Mesenchymal stem cell (in vitro differentiated cells and primary cell): ENCODE measurements around the gene RANBP17.
A peak's percentile ranks its signal among the peaks of the same experiment; 100 is the strongest.

Experiments used
- DNase-seq: peaks from one replicate; pipeline ENCODE4 v3.0.0-alpha.2; 2013
- H2AFZ ChIP-seq: one replicate; pipeline ENCODE4 v1.6.1; 2013; ENCODE audit warnings: low read depth, mild to moderate bottlenecking, control low read depth, inconsistent platforms, low read length, moderate library complexity
- H2AK5ac ChIP-seq: 2 replicates; pipeline ENCODE4 v1.6.1; 2013; ENCODE audit warnings: low read length, moderate library complexity, mild to moderate bottlenecking, inconsistent platforms; ENCODE audit not compliant: severe bottlenecking
- H2BK120ac ChIP-seq: one replicate; pipeline ENCODE4 v1.6.1; 2013; ENCODE audit warnings: low read depth, mild to moderate bottlenecking, inconsistent platforms, low read length, moderate library complexity
- H2BK12ac ChIP-seq, 2 experiments: one replicate each; pipeline ENCODE4 v1.6.1; 2013; ENCODE audit warnings: inconsistent platforms in 2 of 2, low read length in 2 of 2, mild to moderate bottlenecking in 2 of 2, moderate library complexity in 2 of 2, control low read depth in 1 of 2
- H2BK15ac ChIP-seq: one replicate; pipeline ENCODE4 v1.6.1; 2013; ENCODE audit warnings: mild to moderate bottlenecking, low read depth, inconsistent platforms; ENCODE audit not compliant: poor library complexity, severe bottlenecking
- H2BK5ac ChIP-seq: 2 replicates; pipeline ENCODE4 v1.6.1; 2013; ENCODE audit warnings: low read depth, mild to moderate bottlenecking, low read length, control low read depth, inconsistent platforms; ENCODE audit not compliant: poor library complexity, severe bottlenecking
- H3K14ac ChIP-seq, 2 experiments: one replicate each; pipeline ENCODE4 v1.6.1; 2013; ENCODE audit warnings: inconsistent platforms in 2 of 2, low read length in 2 of 2, control low read depth in 1 of 2, mild to moderate bottlenecking in 1 of 2, moderate library complexity in 1 of 2
- H3K18ac ChIP-seq, 2 experiments: one replicate each; pipeline ENCODE4 v1.6.1; 2013; ENCODE audit warnings: inconsistent platforms in 2 of 2, low read length in 2 of 2, control low read depth in 1 of 2, low read depth in 1 of 2, mild to moderate bottlenecking in 1 of 2
- H3K23ac ChIP-seq, 2 experiments: one replicate each; pipeline ENCODE4 v1.6.1; 2013; ENCODE audit warnings: inconsistent platforms in 2 of 2, low read length in 2 of 2, mild to moderate bottlenecking in 2 of 2, moderate library complexity in 2 of 2, control low read depth in 1 of 2
- H3K27ac ChIP-seq: 2 replicates; pipeline ENCODE4 v1.5.1; 2013; ENCODE audit warnings: mild to moderate bottlenecking, moderate library complexity, low read length, control low read depth, inconsistent platforms; ENCODE audit not compliant: poor library complexity, severe bottlenecking
- H3K27me3 ChIP-seq, 2 experiments: 2 replicates each; pipeline versions ENCODE4 v1.6.1 to v1.7.0; 2013; ENCODE audit warnings: low read length in 2 of 2, mild to moderate bottlenecking in 2 of 2, moderate library complexity in 2 of 2, control low read depth in 1 of 2, inconsistent platforms in 1 of 2; ENCODE audit not compliant: control insufficient read depth in 1 of 2, insufficient read depth in 1 of 2
- H3K36me3 ChIP-seq, 2 experiments: 2 replicates each; pipeline versions ENCODE4 v1.6.1 to v1.7.0; 2013; ENCODE audit warnings: low read length in 2 of 2, control low read depth in 1 of 2, inconsistent platforms in 1 of 2, low read depth in 1 of 2, mild to moderate bottlenecking in 1 of 2; ENCODE audit not compliant: insufficient read depth in 2 of 2, control insufficient read depth in 1 of 2
- H3K4ac ChIP-seq, 2 experiments: one replicate each; pipeline ENCODE4 v1.6.1; 2013; ENCODE audit warnings: inconsistent platforms in 2 of 2, low read length in 2 of 2, mild to moderate bottlenecking in 2 of 2, moderate library complexity in 2 of 2, control low read depth in 1 of 2, low read depth in 1 of 2
- H3K4me1 ChIP-seq: 2 replicates; pipeline ENCODE4 v1.6.1; 2013; ENCODE audit warnings: low read depth, low read length, control low read depth; ENCODE audit not compliant: control insufficient read depth, insufficient read depth
- H3K4me2 ChIP-seq: 2 replicates; pipeline ENCODE4 v1.6.1; 2013; ENCODE audit warnings: low read length, mild to moderate bottlenecking, inconsistent platforms; ENCODE audit not compliant: poor library complexity, severe bottlenecking
- H3K4me3 ChIP-seq, 2 experiments: 2 replicates each; pipeline versions ENCODE4 v1.5.1 to v1.7.0; 2013; ENCODE audit warnings: low read length in 2 of 2, mild to moderate bottlenecking in 2 of 2, control low read depth in 1 of 2, low read depth in 1 of 2; ENCODE audit not compliant: insufficient read depth in 1 of 2
- H3K79me1 ChIP-seq: replicated peaks from 2 replicates; pipeline ENCODE4 v1.6.1; 2013; ENCODE audit warnings: mild to moderate bottlenecking, control low read depth, low read length, inconsistent platforms; ENCODE audit not compliant: poor library complexity, severe bottlenecking
- H3K9ac ChIP-seq: 2 replicates; pipeline ENCODE4 v1.7.0; 2013; ENCODE audit warnings: mild to moderate bottlenecking, low read length, moderate library complexity
- H3K9me3 ChIP-seq: 2 replicates; pipeline ENCODE4 v1.7.0; 2013; ENCODE audit warnings: mild to moderate bottlenecking, low read length; ENCODE audit not compliant: control insufficient read depth
- H4K8ac ChIP-seq: one replicate; pipeline ENCODE4 v1.6.1; 2013; ENCODE audit warnings: inconsistent platforms, mild to moderate bottlenecking, low read length, moderate library complexity
- H4K91ac ChIP-seq: one replicate; pipeline ENCODE4 v1.6.1; 2013; ENCODE audit warnings: mild to moderate bottlenecking, low read length, inconsistent platforms
- WGBS: methylation state at CpG from one replicate; pipeline ENCODE4 v1.1.7; 2013; ENCODE audit warnings: mixed read lengths; 5-methylcytosine and 5-hydroxymethylcytosine counted together

RANBP17 gene

DNA sequence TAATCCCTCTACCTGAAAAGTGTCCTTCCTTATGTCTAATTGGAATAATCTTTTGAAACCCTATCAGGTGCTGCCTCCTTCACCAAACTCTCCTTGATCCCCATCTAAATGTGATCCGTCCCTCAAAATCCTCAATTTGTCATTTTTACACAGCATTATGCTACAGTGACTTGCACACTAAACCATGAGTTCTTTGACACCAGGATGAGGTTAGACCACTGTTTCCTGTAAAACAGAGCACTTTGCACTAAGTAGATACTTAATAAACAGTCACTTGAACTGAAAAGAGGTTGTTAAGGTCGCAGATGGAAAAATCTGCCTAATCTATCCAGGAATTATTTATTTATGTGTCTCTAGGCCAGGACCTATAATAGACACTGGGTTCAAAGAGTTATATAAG, 403.0 kb downstream of the RANBP17 start:
- no peaks in the 10 kb centered on the region for H3K79me1 ChIP-seq
- no peak overlapping the region for H3K9ac ChIP-seq
- H3K4me2 ChIP-seq, result no peak overlapping the region
- DNase-seq, result no peak
- H2BK120ac ChIP-seq, result no peak overlapping the region
- no peak overlapping the region for H3K4ac ChIP-seq
- no peak overlapping the region for H3K23ac ChIP-seq
- H2BK12ac ChIP-seq, result no peak overlapping the region
- no peak overlapping the region for H3K27ac ChIP-seq
- no peak overlapping the region for H2AK5ac ChIP-seq
- no peak overlapping the region for H4K8ac ChIP-seq
- H2BK5ac ChIP-seq, result no peak overlapping the region
- H3K4me1 ChIP-seq, result peaks cover 2% of the 10 kb centered on the region
- WGBS, result 100% methylated on average over 1 of the region's 2 CpGs
- no peaks in the 10 kb centered on the region for H3K9me3 ChIP-seq
- H3K27me3 ChIP-seq, result no peaks in the 10 kb centered on the region
- H3K18ac ChIP-seq, result no peak overlapping the region
- H3K4me3 ChIP-seq, result no peak overlapping the region
- H2BK15ac ChIP-seq, result no peak overlapping the region
- no peak overlapping the region for H2AFZ ChIP-seq
- H3K14ac ChIP-seq, result no peak overlapping the region
- H4K91ac ChIP-seq, result no peak overlapping the region
- no peaks in the 10 kb centered on the region for H3K36me3 ChIP-seq

GRCh38 chr5:171268700-171269620, 407.1 kb downstream of the RANBP17 start:
- Histone ChIP-seq H2BK120ac (no peak overlapping the region), H2BK15ac (no peak overlapping the region), H3K27me3 (no peaks in the 10 kb centered on the region), H3K4ac (no peak overlapping the region), H3K18ac (no peak overlapping the region), H3K4me3 (no peak overlapping the region), H4K91ac (no peak overlapping the region), H3K79me1 (no peaks in the 10 kb centered on the region), H3K9me3 (no peaks in the 10 kb centered on the region), H2BK12ac (no peak overlapping the region), H3K36me3 (no peaks in the 10 kb centered on the region), H2AK5ac (no peak overlapping the region), H4K8ac (no peak overlapping the region), H3K14ac (no peak overlapping the region), H2AFZ (no peak overlapping the region), H3K9ac (no peak overlapping the region), H3K4me1 (peaks cover 2% of the 10 kb centered on the region), H3K27ac (peak overlapping the region; percentile 73), H3K4me2 (peak overlapping the region; percentile 36), H3K23ac (no peak overlapping the region), H2BK5ac (peak overlapping the region; percentile 8)
- WGBS, result 97% methylated on average over 6 of the region's 7 CpGs
- no peak for DNase-seq

GRCh38 chr5:171269717-171270116, 407.9 kb downstream of the RANBP17 start:
- Histone ChIP-seq H3K27me3 (no peaks in the 10 kb centered on the region), H3K9me3 (no peaks in the 10 kb centered on the region), H2BK120ac (no peak overlapping the region), H3K23ac (no peak overlapping the region), H4K8ac (no peak overlapping the region), H3K4me2 (no peak overlapping the region), H2BK15ac (no peak overlapping the region), H3K36me3 (no peaks in the 10 kb centered on the region), H3K4ac (no peak overlapping the region), H3K4me3 (no peak overlapping the region), H3K4me1 (peaks cover 2% of the 10 kb centered on the region), H3K27ac (peak overlapping the region; percentile 91), H2BK12ac (no peak overlapping the region), H3K14ac (no peak overlapping the region), H4K91ac (no peak overlapping the region), H2BK5ac (no peak overlapping the region), H2AK5ac (no peak overlapping the region), H3K79me1 (no peaks in the 10 kb centered on the region), H2AFZ (no peak overlapping the region), H3K9ac (no peak overlapping the region), H3K18ac (no peak overlapping the region)
- 79% methylated on average over 1 of the region's 2 CpGs for WGBS
- peak; percentile 81 for DNase-seq

GRCh38 chr5:171270136-171270535, 408.3 kb downstream of the RANBP17 start:
- no peaks in the 10 kb centered on the region for H3K79me1 ChIP-seq
- no peak overlapping the region for H3K4me2 ChIP-seq
- no peak overlapping the region for H2BK120ac ChIP-seq
- H3K4me3 ChIP-seq, result no peak overlapping the region
- no peak overlapping the region for H3K23ac ChIP-seq
- peak; percentile 42 for DNase-seq
- H3K27ac ChIP-seq, result peak overlapping the region; percentile 91
- no peak overlapping the region for H2BK15ac ChIP-seq
- H2AFZ ChIP-seq, result no peak overlapping the region
- H3K18ac ChIP-seq, result no peak overlapping the region
- no peak overlapping the region for H3K9ac ChIP-seq
- H3K36me3 ChIP-seq, result no peaks in the 10 kb centered on the region
- no peak overlapping the region for H4K8ac ChIP-seq
- WGBS, result 100% methylated on average over 2 of the region's 3 CpGs
- no peak overlapping the region for H2AK5ac ChIP-seq
- H3K14ac ChIP-seq, result no peak overlapping the region
- no peak overlapping the region for H3K4ac ChIP-seq
- H4K91ac ChIP-seq, result no peak overlapping the region
- H2BK5ac ChIP-seq, result no peak overlapping the region
- H2BK12ac ChIP-seq, result no peak overlapping the region
- no peaks in the 10 kb centered on the region for H3K27me3 ChIP-seq
- H3K4me1 ChIP-seq, result peaks cover 2% of the 10 kb centered on the region
- no peaks in the 10 kb centered on the region for H3K9me3 ChIP-seq
